ENCODE measurements around the gene HCN1. TPM values are rescaled to one million over a fixed set of nuclear protein-coding genes. Genes with fewer than 3 reads are reported as not detected.
"Not testable (repeated sequence)": the region's sequence is repeated elsewhere in the genome, so short reads cannot be mapped to it uniquely, and the experiment has no call there.

Gene HCN1
- total RNA-seq, 2 donors from 2014 or later, result 0.52 to 3.0 TPM

DNA sequence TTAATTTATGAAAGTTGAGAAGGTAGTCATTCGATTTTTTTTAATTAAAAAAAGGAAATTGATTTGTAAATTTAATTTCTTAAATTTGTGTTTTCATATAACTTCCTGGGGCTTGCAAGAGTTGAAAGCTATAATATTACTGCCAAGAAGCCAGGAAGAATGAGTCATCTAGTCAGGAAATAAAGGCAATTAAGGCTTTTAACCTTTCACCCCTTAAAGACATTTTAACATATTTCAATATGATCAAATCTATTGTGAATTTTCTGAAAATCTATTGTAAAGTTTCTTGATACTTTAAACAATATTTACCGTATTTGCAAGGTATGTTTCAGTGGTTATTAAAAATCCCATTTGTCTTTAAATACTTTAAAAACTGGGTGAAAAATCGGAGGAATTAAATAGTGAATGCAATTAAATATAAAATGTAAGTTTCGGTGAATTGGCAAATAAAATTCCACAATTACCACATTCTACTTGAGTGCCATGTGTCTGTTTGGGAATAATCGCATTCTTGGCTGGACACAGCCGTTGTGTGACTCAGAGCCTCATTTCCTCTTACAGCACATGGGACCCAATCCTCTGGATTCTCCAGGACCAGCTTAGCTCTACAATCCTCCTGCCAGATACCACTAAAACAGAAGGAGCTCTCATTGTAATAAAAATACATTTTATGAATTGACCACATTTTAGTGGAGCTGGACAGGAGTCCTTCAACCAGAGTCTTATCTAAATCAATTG, 310.7 kb downstream of the HCN1 start:
- Histone ChIP-seq H3K27ac (no peak overlapping the region), H3K9me3 (no peaks in the 10 kb centered on the region), H3K4me3 (no peak overlapping the region), H3K4me1 (no peaks in the 10 kb centered on the region), H3K36me3 (replicated peaks in 1 of 2; ENCODE audit: insufficient read depth in 1 of 2, low read depth in 2 of 2) (no peaks in the 10 kb centered on the region), H3K27me3 (no peaks in the 10 kb centered on the region)
- WGBS, 2 donors, result 74 to 78% methylated on average over 6 of the region's 6 CpGs
- DNase-seq, result no peak
- intact Hi-C loops (cut with DNase I), result no loop called here
- TF ChIP-seq, protein P1, sequence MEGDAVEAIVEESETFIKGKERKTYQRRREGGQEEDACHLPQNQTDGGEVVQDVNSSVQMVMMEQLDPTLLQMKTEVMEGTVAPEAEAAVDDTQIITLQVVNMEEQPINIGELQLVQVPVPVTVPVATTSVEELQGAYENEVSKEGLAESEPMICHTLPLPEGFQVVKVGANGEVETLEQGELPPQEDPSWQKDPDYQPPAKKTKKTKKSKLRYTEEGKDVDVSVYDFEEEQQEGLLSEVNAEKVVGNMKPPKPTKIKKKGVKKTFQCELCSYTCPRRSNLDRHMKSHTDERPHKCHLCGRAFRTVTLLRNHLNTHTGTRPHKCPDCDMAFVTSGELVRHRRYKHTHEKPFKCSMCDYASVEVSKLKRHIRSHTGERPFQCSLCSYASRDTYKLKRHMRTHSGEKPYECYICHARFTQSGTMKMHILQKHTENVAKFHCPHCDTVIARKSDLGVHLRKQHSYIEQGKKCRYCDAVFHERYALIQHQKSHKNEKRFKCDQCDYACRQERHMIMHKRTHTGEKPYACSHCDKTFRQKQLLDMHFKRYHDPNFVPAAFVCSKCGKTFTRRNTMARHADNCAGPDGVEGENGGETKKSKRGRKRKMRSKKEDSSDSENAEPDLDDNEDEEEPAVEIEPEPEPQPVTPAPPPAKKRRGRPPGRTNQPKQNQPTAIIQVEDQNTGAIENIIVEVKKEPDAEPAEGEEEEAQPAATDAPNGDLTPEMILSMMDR (IDR thresholded peaks at IDR 0.05), result no peak
- no peak for TF ChIP-seq POLR2A (IDR thresholded peaks at IDR 0.05)
- ATAC-seq, result no peak

DNA sequence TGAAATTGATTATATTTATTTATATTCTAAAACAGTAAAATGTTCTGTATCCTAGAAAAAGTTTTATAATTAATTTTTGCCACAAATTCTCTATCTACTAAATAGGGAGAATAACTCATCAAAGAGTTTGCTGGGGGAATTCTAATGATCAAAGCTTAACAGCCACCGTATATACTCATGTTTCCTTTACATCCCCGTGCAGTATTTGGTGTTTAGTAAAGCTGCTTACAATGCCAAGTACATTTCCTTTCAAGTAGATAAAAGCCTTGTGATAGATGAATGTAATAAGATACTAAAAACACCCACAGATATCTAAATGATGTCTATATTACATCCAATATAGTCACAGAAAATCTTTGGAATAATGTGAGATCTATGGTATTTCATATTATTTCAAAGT, 312.2 kb downstream of the HCN1 start:
- TF ChIP-seq, protein P1 (IDR thresholded peaks at IDR 0.05), result no peak
- no peak for TF ChIP-seq POLR2A (IDR thresholded peaks at IDR 0.05)
- Histone ChIP-seq H3K4me3 (no peak overlapping the region), H3K36me3 (replicated peaks in 1 of 2; ENCODE audit: insufficient read depth in 1 of 2, low read depth in 2 of 2) (no peaks in the 10 kb centered on the region), H3K27ac (no peak overlapping the region), H3K9me3 (no peaks in the 10 kb centered on the region), H3K27me3 (no peaks in the 10 kb centered on the region), H3K4me1 (no peaks in the 10 kb centered on the region)
- DNase-seq, result no peak
- intact Hi-C loops (cut with DNase I), result no loop called here
- no peak for ATAC-seq
- WGBS, 2 donors, result 48 to 56% methylated on average over 2 of the region's 2 CpGs

DNA sequence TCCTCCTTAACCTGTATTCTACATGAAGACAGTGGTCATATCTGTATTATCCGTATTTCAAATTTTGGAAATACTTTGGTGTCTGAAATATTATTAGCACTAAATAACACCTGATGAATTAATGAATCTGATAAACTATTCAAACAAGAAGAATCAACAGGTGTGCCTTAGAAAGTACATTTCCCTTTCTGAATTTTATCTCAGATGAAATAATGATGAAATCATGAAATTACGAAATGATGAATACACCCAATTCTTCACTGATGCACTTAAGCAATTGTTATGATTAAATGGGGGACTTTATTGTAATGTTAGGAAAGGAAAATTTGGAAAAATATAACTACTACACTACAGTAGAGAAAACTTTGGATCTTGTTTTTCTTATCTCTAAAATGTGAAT, 313.6 kb downstream of the HCN1 start:
- Histone ChIP-seq H3K4me3 (no peak overlapping the region), H3K4me1 (no peaks in the 10 kb centered on the region), H3K27ac (no peak overlapping the region), H3K27me3 (no peaks in the 10 kb centered on the region), H3K9me3 (no peaks in the 10 kb centered on the region), H3K36me3 (replicated peaks in 1 of 2; ENCODE audit: insufficient read depth in 1 of 2, low read depth in 2 of 2) (no peaks in the 10 kb centered on the region)
- TF ChIP-seq, protein P1 (IDR thresholded peaks at IDR 0.05), result no peak
- TF ChIP-seq POLR2A (IDR thresholded peaks at IDR 0.05), result no peak
- ATAC-seq, result no peak
- 67 to 73% methylated on average over 2 of the region's 2 CpGs for WGBS, 2 donors
- intact Hi-C loops (cut with DNase I), result no loop called here
- no peak for DNase-seq

DNA sequence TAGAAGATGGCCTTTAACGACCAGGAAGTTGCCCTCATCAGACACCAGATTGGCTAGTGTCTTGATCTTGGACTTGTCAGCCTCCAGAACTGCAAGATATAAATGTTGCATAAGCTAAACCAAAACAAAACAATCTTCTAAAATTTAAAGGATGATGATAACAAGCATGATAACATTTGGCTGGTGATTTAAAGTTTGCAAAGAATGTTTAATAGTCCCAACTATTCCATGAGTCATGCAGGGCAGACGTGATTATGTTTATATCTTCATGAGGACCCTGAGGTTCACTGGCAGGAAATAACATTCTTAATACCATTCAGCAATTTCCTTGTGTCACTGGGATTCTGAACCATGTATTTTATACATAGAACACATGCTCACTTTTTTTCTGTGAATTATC, 319.8 kb downstream of the HCN1 start:
- Histone ChIP-seq H3K27me3 (no peaks in the 10 kb centered on the region), H3K9me3 (no peaks in the 10 kb centered on the region), H3K4me3 (no peak overlapping the region), H3K36me3 (replicated peaks in 1 of 2; ENCODE audit: insufficient read depth in 1 of 2, low read depth in 2 of 2) (no peaks in the 10 kb centered on the region), H3K27ac (no peak overlapping the region), H3K4me1 (no peaks in the 10 kb centered on the region)
- no peak for ATAC-seq
- no peak for DNase-seq
- 64 to 68% methylated on average over 2 of the region's 2 CpGs for WGBS, 2 donors
- intact Hi-C loops (cut with DNase I), result no loop called here
- TF ChIP-seq, protein P1 (IDR thresholded peaks at IDR 0.05), result no peak
- TF ChIP-seq POLR2A (IDR thresholded peaks at IDR 0.05), result no peak

DNA sequence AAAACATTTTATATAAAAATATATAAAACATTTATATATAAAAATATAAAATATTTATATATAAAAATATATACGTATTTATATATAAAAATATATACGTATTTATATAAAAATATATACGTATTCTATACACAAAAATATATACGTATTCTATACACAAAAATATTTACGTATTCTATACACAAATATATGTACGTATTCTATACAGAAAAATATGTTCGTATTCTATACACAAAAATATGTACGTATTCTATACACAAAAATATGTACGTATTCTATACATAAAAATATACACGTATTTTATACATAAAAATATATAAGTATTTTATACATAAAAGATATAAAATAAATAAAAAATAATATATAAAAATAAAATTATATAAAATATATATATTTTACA, 323.6 kb downstream of the HCN1 start:
- H3K27ac ChIP-seq, result no peak overlapping the region
- DNase-seq, result no peak
- no peak overlapping the region for H3K4me3 ChIP-seq
- TF ChIP-seq, protein P1 (IDR thresholded peaks at IDR 0.05), result no peak
- TF ChIP-seq POLR2A (IDR thresholded peaks at IDR 0.05), result no peak
- no peaks in the 10 kb centered on the region for H3K27me3 ChIP-seq
- WGBS, 2 donors, result 85 to 86% methylated on average over 10 of the region's 10 CpGs
- intact Hi-C loops (cut with DNase I), result no loop called here
- no peaks in the 10 kb centered on the region for H3K36me3 ChIP-seq (replicated peaks in 1 of 2; ENCODE audit: insufficient read depth in 1 of 2, low read depth in 2 of 2)
- no peaks in the 10 kb centered on the region for H3K9me3 ChIP-seq
- no peak for ATAC-seq
- H3K4me1 ChIP-seq, result no peaks in the 10 kb centered on the region

DNA sequence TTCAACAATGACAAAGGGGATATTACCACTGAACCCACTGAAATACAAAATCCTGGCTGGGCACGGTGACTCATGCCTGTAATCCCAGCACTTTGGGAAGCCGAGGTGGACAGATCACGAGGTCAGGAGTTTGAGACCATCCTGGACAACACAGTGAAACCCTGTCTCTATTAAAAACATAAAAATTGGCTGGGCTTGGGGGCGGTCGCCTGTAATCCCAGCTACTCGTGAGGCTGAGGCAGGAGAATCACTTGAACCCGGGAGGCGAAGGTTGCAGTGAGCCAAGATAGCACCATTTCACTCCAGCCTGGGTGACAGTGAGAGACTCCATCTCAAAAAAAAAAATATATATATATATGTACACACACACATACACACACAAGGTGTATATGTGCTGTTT, 324.8 kb downstream of the HCN1 start:
- ATAC-seq; H3K9me3 ChIP-seq; H3K27me3 ChIP-seq; H3K27ac ChIP-seq; H3K4me3 ChIP-seq; DNase-seq; H3K4me1 ChIP-seq; H3K36me3 ChIP-seq (replicated peaks in 1 of 2; ENCODE audit: insufficient read depth in 1 of 2, low read depth in 2 of 2); intact Hi-C loops (cut with DNase I): not testable (repeated sequence)
- 95 to 97% methylated on average over 8 of the region's 8 CpGs for WGBS, 2 donors
